Measurements from ENCODE around the gene EXOC2.

DNA sequence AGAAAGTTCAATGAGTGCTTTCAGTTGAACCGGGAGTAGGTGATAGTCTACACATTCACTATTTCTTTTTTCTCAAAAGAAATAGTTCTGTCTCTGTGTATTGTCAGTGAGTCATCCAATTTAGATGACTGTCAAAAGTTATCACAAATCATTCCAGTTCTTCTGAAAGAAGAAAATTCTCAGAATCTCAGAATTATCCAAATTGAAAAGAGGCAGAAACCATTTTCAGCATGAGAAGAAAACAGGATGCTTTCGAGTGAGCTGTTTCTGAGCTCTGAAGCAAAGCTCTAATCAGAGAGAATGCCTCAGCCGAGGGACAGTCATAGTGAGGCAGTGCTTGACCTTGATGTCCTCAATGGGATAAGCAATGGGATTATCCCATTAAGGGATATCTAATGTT lies 134.0 kb downstream of the EXOC2 start:
- TF ChIP-seq, protein P1, sequence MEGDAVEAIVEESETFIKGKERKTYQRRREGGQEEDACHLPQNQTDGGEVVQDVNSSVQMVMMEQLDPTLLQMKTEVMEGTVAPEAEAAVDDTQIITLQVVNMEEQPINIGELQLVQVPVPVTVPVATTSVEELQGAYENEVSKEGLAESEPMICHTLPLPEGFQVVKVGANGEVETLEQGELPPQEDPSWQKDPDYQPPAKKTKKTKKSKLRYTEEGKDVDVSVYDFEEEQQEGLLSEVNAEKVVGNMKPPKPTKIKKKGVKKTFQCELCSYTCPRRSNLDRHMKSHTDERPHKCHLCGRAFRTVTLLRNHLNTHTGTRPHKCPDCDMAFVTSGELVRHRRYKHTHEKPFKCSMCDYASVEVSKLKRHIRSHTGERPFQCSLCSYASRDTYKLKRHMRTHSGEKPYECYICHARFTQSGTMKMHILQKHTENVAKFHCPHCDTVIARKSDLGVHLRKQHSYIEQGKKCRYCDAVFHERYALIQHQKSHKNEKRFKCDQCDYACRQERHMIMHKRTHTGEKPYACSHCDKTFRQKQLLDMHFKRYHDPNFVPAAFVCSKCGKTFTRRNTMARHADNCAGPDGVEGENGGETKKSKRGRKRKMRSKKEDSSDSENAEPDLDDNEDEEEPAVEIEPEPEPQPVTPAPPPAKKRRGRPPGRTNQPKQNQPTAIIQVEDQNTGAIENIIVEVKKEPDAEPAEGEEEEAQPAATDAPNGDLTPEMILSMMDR (IDR thresholded peaks at IDR 0.05; ENCODE audit: low read depth, low read length, poor library complexity, severe bottlenecking): no peak
- TF ChIP-seq EZH2phosphoT487 (IDR thresholded peaks at IDR 0.05; ENCODE audit: borderline replicate concordance, low read length): no peak

Data from DOHH2 (cell line).